ENCODE measurements around the gene ICAM5. TPM values are rescaled to one million over a fixed set of nuclear protein-coding genes. Genes with fewer than 3 reads are reported as not detected.
A peak's percentile ranks its signal among the peaks of the same experiment; 100 is the strongest.

The ICAM5 gene
- total RNA-seq, 1 donor, result not detected

GRCh38 chr19:10255358-10255757 lies 34.4 kb upstream of the ICAM5 start:
- H3K9me3 ChIP-seq (ENCODE audit: low read depth, low read length), result no peaks in the 10 kb centered on the region

GRCh38 chr19:10256551-10256950 lies 33.2 kb upstream of the ICAM5 start:
- Histone ChIP-seq H3K79me2 (ENCODE audit: insufficient read depth, low read length) (peaks cover 21% of the 10 kb centered on the region), H3K27ac (ENCODE audit: low read depth, low read length) (no peak overlapping the region), H3K36me3 (ENCODE audit: insufficient read depth, low read length) (peaks cover 38% of the 10 kb centered on the region)

More at GRCh38 chr19:10255358-10255757, 34.4 kb upstream of the ICAM5 start:
- Histone ChIP-seq H4K20me1 (ENCODE audit: insufficient read depth, low read length) (no peaks in the 10 kb centered on the region), H3K4me1 (ENCODE audit: insufficient read depth, low read length) (peaks cover 5% of the 10 kb centered on the region), H2AFZ (ENCODE audit: low read length) (no peak overlapping the region), H3K4me2 (ENCODE audit: insufficient read depth, low read length) (no peak overlapping the region), H3K27ac (ENCODE audit: low read depth, low read length) (no peak overlapping the region), H3K4me3 (ENCODE audit: insufficient read depth, low read length) (no peak overlapping the region), H3K27me3 (ENCODE audit: insufficient read depth, low read length) (no peaks in the 10 kb centered on the region), H3K79me2 (ENCODE audit: insufficient read depth, low read length) (peaks cover 21% of the 10 kb centered on the region), H3K36me3 (ENCODE audit: insufficient read depth, low read length) (peaks cover 38% of the 10 kb centered on the region)
- no peak for TF ChIP-seq CTCF (IDR thresholded peaks at IDR 0.05; ENCODE audit: extremely low read depth, low read depth, low read length)
- DNase-seq (ENCODE audit: insufficient read length, low spot score, missing footprints), result no peak

GRCh38 chr19:10256970-10257615 lies 32.7 kb upstream of the ICAM5 start:
- peak; percentile 18 for DNase-seq (ENCODE audit: insufficient read length, low spot score, missing footprints)
- Histone ChIP-seq H4K20me1 (ENCODE audit: insufficient read depth, low read length) (no peaks in the 10 kb centered on the region), H3K27ac (ENCODE audit: low read depth, low read length) (no peak overlapping the region), H3K4me2 (ENCODE audit: insufficient read depth, low read length) (no peak overlapping the region), H3K36me3 (ENCODE audit: insufficient read depth, low read length) (peaks cover 38% of the 10 kb centered on the region), H3K79me2 (ENCODE audit: insufficient read depth, low read length) (peaks cover 20% of the 10 kb centered on the region), H3K4me3 (ENCODE audit: insufficient read depth, low read length) (no peak overlapping the region), H3K27me3 (ENCODE audit: insufficient read depth, low read length) (no peaks in the 10 kb centered on the region), H3K4me1 (ENCODE audit: insufficient read depth, low read length) (peaks cover 5% of the 10 kb centered on the region), H2AFZ (ENCODE audit: low read length) (no peak overlapping the region), H3K9me3 (ENCODE audit: low read depth, low read length) (no peaks in the 10 kb centered on the region)
- no peak for TF ChIP-seq CTCF (IDR thresholded peaks at IDR 0.05; ENCODE audit: extremely low read depth, low read depth, low read length)

More at GRCh38 chr19:10256551-10256950, 33.2 kb upstream of the ICAM5 start:
- no peak overlapping the region for H2AFZ ChIP-seq (ENCODE audit: low read length)
- no peaks in the 10 kb centered on the region for H3K27me3 ChIP-seq (ENCODE audit: insufficient read depth, low read length)
- H3K4me1 ChIP-seq (ENCODE audit: insufficient read depth, low read length), result peaks cover 5% of the 10 kb centered on the region
- peak; percentile 23 for DNase-seq (ENCODE audit: insufficient read length, low spot score, missing footprints)
- no peak overlapping the region for H3K4me2 ChIP-seq (ENCODE audit: insufficient read depth, low read length)
- H3K9me3 ChIP-seq (ENCODE audit: low read depth, low read length), result no peaks in the 10 kb centered on the region
- no peaks in the 10 kb centered on the region for H4K20me1 ChIP-seq (ENCODE audit: insufficient read depth, low read length)
- no peak for TF ChIP-seq CTCF (IDR thresholded peaks at IDR 0.05; ENCODE audit: extremely low read depth, low read depth, low read length)
- H3K4me3 ChIP-seq (ENCODE audit: insufficient read depth, low read length), result no peak overlapping the region

GRCh38 chr19:10258080-10258710 lies 31.6 kb upstream of the ICAM5 start:
- H3K9me3 ChIP-seq (ENCODE audit: low read depth, low read length), result no peaks in the 10 kb centered on the region
- peaks cover 38% of the 10 kb centered on the region for H3K36me3 ChIP-seq (ENCODE audit: insufficient read depth, low read length)
- no peak for TF ChIP-seq CTCF (IDR thresholded peaks at IDR 0.05; ENCODE audit: extremely low read depth, low read depth, low read length)

More at GRCh38 chr19:10258080-10258710, 31.6 kb upstream of the ICAM5 start:
- Histone ChIP-seq H3K4me1 (ENCODE audit: insufficient read depth, low read length) (no peaks in the 10 kb centered on the region), H3K27ac (ENCODE audit: low read depth, low read length) (no peak overlapping the region), H3K4me3 (ENCODE audit: insufficient read depth, low read length) (no peak overlapping the region), H2AFZ (ENCODE audit: low read length) (no peak overlapping the region), H3K79me2 (ENCODE audit: insufficient read depth, low read length) (peaks cover 11% of the 10 kb centered on the region), H4K20me1 (ENCODE audit: insufficient read depth, low read length) (no peaks in the 10 kb centered on the region), H3K27me3 (ENCODE audit: insufficient read depth, low read length) (no peaks in the 10 kb centered on the region), H3K4me2 (ENCODE audit: insufficient read depth, low read length) (no peak overlapping the region)
- no peak for DNase-seq (ENCODE audit: insufficient read length, low spot score, missing footprints)
